Measurements from ENCODE around the gene IVL.

The IVL gene

GRCh38 chr1:152946651-152947256 lies 38.4 kb downstream of the IVL start, which contains the start of gene SPRR5:
SPRR5 (plus strand) TSS chr1:152947206; CDS start chr1:152948555, 1,349 bp downstream.
- DNase-seq (ENCODE audit: low spot score), result no peak

- DNase-seq (ENCODE audit: low spot score), result no peak
These were observed 43.4 kb downstream of the IVL start for GRCh38 chr1:152951711-152952110.

- DNase-seq (ENCODE audit: low spot score), result no peak
These were observed 45.4 kb downstream of the IVL start for GRCh38 chr1:152953761-152954160.

GRCh38 chr1:152954436-152954835 lies 46.1 kb downstream of the IVL start:
- DNase-seq (ENCODE audit: low spot score), result no peak

- no peak for DNase-seq (ENCODE audit: low spot score)
These were observed 49.2 kb downstream of the IVL start for GRCh38 chr1:152957561-152957960.

- no peak for DNase-seq (ENCODE audit: low spot score)
These were observed 50.9 kb downstream of the IVL start for GRCh38 chr1:152959273-152959672.

GRCh38 chr1:152959801-152960451 lies 51.6 kb downstream of the IVL start:
- DNase-seq (ENCODE audit: low spot score), result no peak

- DNase-seq (ENCODE audit: low spot score), result no peak
These were observed 52.2 kb downstream of the IVL start for GRCh38 chr1:152960452-152961044.

All from activated CD4-positive, alpha-beta T cell treated with anti-CD3 and anti-CD28 coated beads, Interleukin-2, Interleukin-4, amounts not matched to agents 100 ng/mL and 50 ng/mL, durations not matched to agents 16 hours and 8 hours (primary cell).